SK-N-MC (cell line): ENCODE data around the gene PSTPIP1.

ENCODE experiments used
- DNase-seq: peaks from one replicate; pipeline ENCODE4 v3.0.0-alpha.2; 2011; ENCODE audit warnings: low read depth, low spot score
- H3K27ac ChIP-seq: fragments of 200-600 bp; sonication (generic); 2 replicates; pipeline ENCODE4 v1.5.1; 2016; ENCODE audit warnings: mixed run types
- H3K36me3 ChIP-seq: fragments of 200-600 bp; sonication (generic); 2 replicates; pipeline ENCODE4 v1.6.1; 2017; ENCODE audit warnings: antibody characterized with exemption, low read length, mixed read lengths; ENCODE audit not compliant: insufficient read depth
- H3K4me3 ChIP-seq: fragments of 200-600 bp; sonication (generic); 2 replicates; pipeline ENCODE4 v1.5.1; 2016
- H3K9ac ChIP-seq: fragments of 200-600 bp; sonication (generic); 2 replicates; pipeline ENCODE4 v1.8.0; 2017; ENCODE audit warnings: mixed run types, mixed read lengths; ENCODE audit not compliant: insufficient read length
- H3K9me3 ChIP-seq: fragments of 200-600 bp; sonication (generic); 2 replicates; pipeline ENCODE4 v1.6.1; 2017; ENCODE audit warnings: low read depth, mild to moderate bottlenecking, antibody characterized with exemption, low read length, moderate library complexity, mixed read lengths
- EZH2 ChIP-seq: fragments of 200-600 bp; sonication (generic); IDR thresholded peaks from one replicate; pipeline ENCODE4 v1.6.1; 2017; ENCODE audit warnings: antibody characterized with exemption
- FOXP2 ChIP-seq: optimal IDR thresholded peaks from 2 replicates; pipeline ENCODE3; 2011; ENCODE audit warnings: mild to moderate bottlenecking, moderate library complexity; ENCODE audit not compliant: insufficient read depth; ENCODE audit errors: extremely low read length, control extremely low read depth
- POLR2AphosphoS5 ChIP-seq: IDR thresholded peaks from 2 replicates; pipeline ENCODE4 v1.6.1; 2012; ENCODE audit warnings: mild to moderate bottlenecking, low read depth, low read length, borderline replicate concordance

PSTPIP1 gene

GRCh38 chr15:77002954-77003912, 8.3 kb downstream of the PSTPIP1 start:
- TF ChIP-seq FOXP2, result no peak
- TF ChIP-seq EZH2, result no peak
- TF ChIP-seq POLR2AphosphoS5, result no peak
- no peak overlapping the region for H3K4me3 ChIP-seq
- H3K27ac ChIP-seq, result no peak overlapping the region
- no peak for DNase-seq
- H3K9ac ChIP-seq, result no peak overlapping the region
- no peaks in the 10 kb centered on the region for H3K9me3 ChIP-seq
- H3K36me3 ChIP-seq, result no peaks in the 10 kb centered on the region

GRCh38 chr15:77004189-77004588, 9.3 kb downstream of the PSTPIP1 start:
- TF ChIP-seq EZH2, result no peak
- no peak for TF ChIP-seq POLR2AphosphoS5
- no peak for TF ChIP-seq FOXP2
- H3K27ac ChIP-seq, result no peak overlapping the region
- H3K9ac ChIP-seq, result no peak overlapping the region
- H3K36me3 ChIP-seq, result no peaks in the 10 kb centered on the region
- H3K4me3 ChIP-seq, result no peak overlapping the region
- H3K9me3 ChIP-seq, result no peaks in the 10 kb centered on the region
- no peak for DNase-seq

- no peak for TF ChIP-seq POLR2AphosphoS5
- TF ChIP-seq FOXP2, result no peak
- no peak for TF ChIP-seq EZH2
- DNase-seq, result no peak
- Histone ChIP-seq H3K9me3 (no peaks in the 10 kb centered on the region), H3K36me3 (no peaks in the 10 kb centered on the region), H3K9ac (no peak overlapping the region), H3K4me3 (no peak overlapping the region), H3K27ac (no peak overlapping the region)
These were observed 14.2 kb downstream of the PSTPIP1 start for GRCh38 chr15:77009176-77009575.

- Histone ChIP-seq H3K9me3 (no peaks in the 10 kb centered on the region), H3K27ac (no peak overlapping the region), H3K36me3 (no peaks in the 10 kb centered on the region), H3K4me3 (no peak overlapping the region), H3K9ac (no peak overlapping the region)
- DNase-seq, result no peak
- no peak for TF ChIP-seq POLR2AphosphoS5
- TF ChIP-seq EZH2, result no peak
- TF ChIP-seq FOXP2, result no peak
These were observed 14.9 kb downstream of the PSTPIP1 start for GRCh38 chr15:77009646-77010311.

- no peaks in the 10 kb centered on the region for H3K9me3 ChIP-seq
- TF ChIP-seq POLR2AphosphoS5 (no peak), EZH2 (no peak), FOXP2 (no peak)
- no peak for DNase-seq
- H3K4me3 ChIP-seq, result no peak overlapping the region
- no peaks in the 10 kb centered on the region for H3K36me3 ChIP-seq
- H3K27ac ChIP-seq, result no peak overlapping the region
- no peak overlapping the region for H3K9ac ChIP-seq
These were observed 15.4 kb downstream of the PSTPIP1 start for GRCh38 chr15:77010312-77010686.

- H3K9ac ChIP-seq, result no peak overlapping the region
- no peaks in the 10 kb centered on the region for H3K9me3 ChIP-seq
- no peak for TF ChIP-seq FOXP2
- TF ChIP-seq POLR2AphosphoS5, result no peak
- no peak for TF ChIP-seq EZH2
- no peak overlapping the region for H3K4me3 ChIP-seq
- no peak for DNase-seq
- no peak overlapping the region for H3K27ac ChIP-seq
- no peaks in the 10 kb centered on the region for H3K36me3 ChIP-seq
These were observed 15.9 kb downstream of the PSTPIP1 start for GRCh38 chr15:77010857-77011256.

GRCh38 chr15:77012117-77012712, 17.3 kb downstream of the PSTPIP1 start:
- no peaks in the 10 kb centered on the region for H3K36me3 ChIP-seq
- H3K9ac ChIP-seq, result no peak overlapping the region
- H3K9me3 ChIP-seq, result no peaks in the 10 kb centered on the region
- DNase-seq, result no peak
- H3K27ac ChIP-seq, result no peak overlapping the region
- TF ChIP-seq FOXP2 (no peak), POLR2AphosphoS5 (no peak), EZH2 (no peak)
- H3K4me3 ChIP-seq, result no peak overlapping the region

GRCh38 chr15:77012868-77013267, 17.9 kb downstream of the PSTPIP1 start:
- no peak overlapping the region for H3K9ac ChIP-seq
- TF ChIP-seq EZH2 (no peak), POLR2AphosphoS5 (no peak), FOXP2 (no peak)
- no peak for DNase-seq

GRCh38 chr15:77013776-77014131, 18.8 kb downstream of the PSTPIP1 start:
- TF ChIP-seq FOXP2, result no peak
- TF ChIP-seq POLR2AphosphoS5, result no peak
- TF ChIP-seq EZH2, result no peak
- H3K4me3 ChIP-seq, result no peak overlapping the region
- H3K36me3 ChIP-seq, result no peaks in the 10 kb centered on the region
- no peak overlapping the region for H3K9ac ChIP-seq
- no peak overlapping the region for H3K27ac ChIP-seq
- DNase-seq, result no peak
- H3K9me3 ChIP-seq, result no peaks in the 10 kb centered on the region

More at GRCh38 chr15:77012868-77013267, 17.9 kb downstream of the PSTPIP1 start:
- Histone ChIP-seq H3K36me3 (no peaks in the 10 kb centered on the region), H3K27ac (no peak overlapping the region), H3K4me3 (no peak overlapping the region), H3K9me3 (no peaks in the 10 kb centered on the region)
